Kasumi-1 (cell line): Measurements from ENCODE around the gene TMED3.

Experiments
- DNase-seq, 2 experiments: peaks; one replicate each; lab custom pipeline; 2025; lab: John Stamatoyannopoulos, UW

Gene TMED3

GRCh38 chr15:79310985-79311900 lies at the start of gene TMED3:
TSS of gene TMED3 (plus strand) at chr15:79311112. CDS start at chr15:79311250, 138 bp downstream.
- peak; percentile 41 to 49 for DNase-seq

- DNase-seq: no peak
These were observed 49.1 kb upstream of the TMED3 start for GRCh38 chr15:79261836-79262235.

GRCh38 chr15:79265167-79265566 lies 45.7 kb upstream of the TMED3 start:
- DNase-seq: no peak

GRCh38 chr15:79265987-79266579 lies 44.8 kb upstream of the TMED3 start:
- DNase-seq: no peak

- no peak for DNase-seq
These were observed 28.3 kb upstream of the TMED3 start, which contains the start of gene ANKRD34C for GRCh38 chr15:79282371-79283251. TSS of gene ANKRD34C (plus strand) at chr15:79282722. CDS start at chr15:79293285, 10,563 bp downstream.

- DNase-seq: peak in 1 of 2 experiments; percentile 1
These were observed 27.5 kb upstream of the TMED3 start for GRCh38 chr15:79283252-79284048.

DNA sequence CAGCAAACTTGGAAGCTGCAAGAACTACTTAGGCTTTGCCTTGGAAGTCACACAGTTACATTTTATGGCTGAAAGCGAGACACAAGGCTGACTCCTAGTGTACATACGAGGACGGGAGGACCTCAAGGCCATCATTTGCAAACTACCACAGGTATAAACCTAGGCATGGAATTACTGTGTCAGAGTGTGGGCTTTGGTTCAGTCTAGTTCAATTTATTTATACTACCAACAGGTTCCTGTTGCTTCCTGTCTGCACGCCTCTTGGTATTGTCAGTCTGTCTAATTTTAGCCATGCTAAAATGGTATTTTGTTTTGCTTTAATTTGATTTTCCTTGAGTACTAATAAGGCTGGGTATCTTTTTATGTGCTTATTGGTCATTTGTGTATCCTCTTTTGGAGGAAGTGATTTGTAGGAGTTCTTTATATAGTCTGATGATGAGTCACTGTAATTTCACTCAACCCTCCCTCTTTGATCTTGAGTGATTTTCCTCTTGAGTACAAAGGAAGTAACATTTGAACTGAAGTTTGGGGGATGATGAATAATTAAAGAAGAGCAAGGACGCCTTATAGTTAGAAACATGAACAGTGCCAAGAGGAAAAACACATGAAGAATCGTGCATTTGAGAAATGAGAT lies 20.2 kb upstream of the TMED3 start:
- no peak for DNase-seq

DNA sequence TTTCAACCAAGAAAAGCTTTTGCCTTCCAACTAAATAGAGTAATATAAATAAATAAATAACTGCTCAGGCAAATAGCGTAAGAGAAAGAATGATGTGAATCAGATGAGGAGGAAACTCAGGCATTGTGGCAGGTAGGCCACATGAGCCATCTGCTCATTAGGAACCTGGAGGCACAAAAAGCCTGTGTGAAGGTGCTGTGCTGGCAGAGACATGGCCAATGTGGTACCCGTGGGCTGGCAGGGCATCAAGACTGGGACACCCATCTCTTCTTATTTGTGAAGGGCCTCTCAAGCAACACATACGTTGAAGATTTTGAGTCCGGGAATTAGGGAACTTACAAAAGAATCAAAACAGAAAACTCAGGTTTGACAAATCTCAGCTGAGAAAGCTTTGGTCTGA lies 18.9 kb upstream of the TMED3 start:
- DNase-seq: no peak

DNA sequence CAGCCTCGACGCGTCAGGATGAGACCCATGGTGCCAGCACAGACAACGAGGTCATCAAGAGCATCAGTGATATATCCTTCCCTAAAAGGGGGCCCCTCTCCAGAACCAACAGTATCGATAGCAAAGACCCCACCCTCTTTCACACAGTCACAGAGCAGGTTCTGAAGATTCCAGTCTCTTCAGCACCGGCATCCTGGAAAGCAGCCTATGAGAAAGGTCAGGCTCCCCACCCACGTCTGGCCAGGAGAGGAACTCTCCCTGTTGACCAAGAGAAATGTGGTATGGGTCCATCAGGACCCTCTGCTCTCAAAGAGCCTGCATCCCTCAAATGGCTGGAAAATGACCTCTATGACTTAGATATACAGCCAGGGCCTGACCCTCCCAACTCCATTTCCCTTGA lies 16.8 kb upstream of the TMED3 start:
- DNase-seq: no peak

GRCh38 chr15:79296583-79296982 lies 14.3 kb upstream of the TMED3 start:
- DNase-seq: no peak

DNA sequence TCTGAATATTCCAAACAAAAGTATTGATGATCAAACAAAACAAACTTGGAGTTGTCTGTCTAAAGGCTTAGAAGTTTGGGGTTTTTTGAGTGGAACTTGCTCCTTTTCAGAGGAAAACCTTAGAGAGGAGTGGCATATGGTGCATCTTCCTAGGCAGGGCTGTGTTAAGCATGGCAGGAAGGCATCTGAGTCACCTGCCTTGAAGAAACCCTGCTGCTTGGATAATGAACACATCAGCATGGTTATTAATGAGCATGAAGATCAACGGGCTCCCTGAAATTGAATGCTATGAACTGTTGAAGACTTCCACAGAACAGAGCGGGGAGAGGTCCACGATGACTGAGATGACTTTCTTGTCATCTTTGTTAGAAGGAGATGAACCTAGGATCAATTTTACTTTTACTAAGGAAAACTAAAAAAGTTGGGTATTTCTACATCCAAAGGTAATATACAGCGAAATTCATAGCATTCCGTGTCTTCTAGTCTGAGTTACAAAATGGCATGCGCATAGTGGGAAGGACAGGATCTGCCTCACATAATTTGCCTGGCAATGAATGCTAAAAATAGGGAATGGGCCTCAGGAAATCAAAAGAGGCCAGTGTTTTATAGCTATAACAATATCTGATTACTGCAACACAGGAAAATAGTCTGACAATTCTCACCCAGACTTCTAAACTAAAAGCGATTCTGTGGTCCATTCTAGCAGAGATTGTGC lies 11.6 kb upstream of the TMED3 start:
- no peak for DNase-seq

- DNase-seq: no peak
These were observed 11.1 kb upstream of the TMED3 start for GRCh38 chr15:79299841-79300235.

- DNase-seq: no peak
These were observed 3.7 kb upstream of the TMED3 start for GRCh38 chr15:79307251-79307650.

- peak in 1 of 2 experiments; percentile 4 for DNase-seq
These were observed 2.0 kb upstream of the TMED3 start for GRCh38 chr15:79308874-79309273.

DNA sequence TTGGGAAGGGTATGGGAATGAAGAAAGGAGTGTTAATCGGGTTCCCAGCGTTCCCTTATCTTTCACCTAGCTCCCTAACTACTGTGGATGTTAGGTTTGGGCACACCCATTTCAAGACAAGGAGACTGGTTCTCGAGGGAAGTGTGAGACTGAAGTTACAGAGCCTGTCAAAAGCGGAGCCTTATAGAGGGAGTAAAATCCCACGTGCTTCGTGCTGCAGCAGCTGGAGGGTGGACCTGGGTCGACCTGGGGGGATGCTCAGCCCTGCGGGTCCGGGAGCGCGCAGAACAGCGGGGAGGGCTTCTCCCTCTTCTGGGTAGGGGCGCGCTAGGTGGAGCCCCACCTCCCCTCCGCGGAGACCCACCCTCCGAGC lies 314 bp upstream of the TMED3 start:
- DNase-seq: peak in 1 of 2 experiments; percentile 47

DNA sequence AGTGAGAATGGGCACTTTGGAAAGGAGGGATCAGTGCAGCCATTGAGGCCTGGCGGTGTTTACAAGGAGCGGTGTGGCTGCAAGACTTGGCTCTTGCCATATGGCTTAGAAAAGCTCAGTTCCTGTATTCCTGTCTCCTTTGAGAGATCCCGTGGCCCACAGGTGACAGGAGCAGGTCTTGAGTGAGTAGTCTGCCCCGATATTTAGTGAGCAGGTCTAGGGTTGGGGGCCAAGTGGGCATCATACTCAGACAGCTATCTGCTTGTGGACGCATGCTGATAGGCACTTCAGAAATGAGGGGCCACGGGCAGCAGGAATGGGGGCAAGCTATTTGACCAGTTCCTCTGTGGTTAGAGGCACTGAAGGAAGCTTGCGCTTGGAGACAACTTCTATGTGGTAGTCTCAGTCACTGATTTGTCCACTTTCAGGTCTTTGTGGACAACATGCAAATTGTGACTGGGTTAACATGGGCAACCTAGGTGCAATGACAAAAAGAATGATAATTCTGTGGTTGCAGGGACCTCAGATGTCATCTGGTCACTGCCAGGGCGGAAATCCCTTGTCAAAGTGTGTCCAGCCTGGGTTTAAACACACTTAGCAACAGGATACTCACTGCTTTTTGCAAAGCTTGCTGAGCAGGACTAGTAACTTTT lies 1.1 kb downstream of the TMED3 start:
- DNase-seq: no peak

DNA sequence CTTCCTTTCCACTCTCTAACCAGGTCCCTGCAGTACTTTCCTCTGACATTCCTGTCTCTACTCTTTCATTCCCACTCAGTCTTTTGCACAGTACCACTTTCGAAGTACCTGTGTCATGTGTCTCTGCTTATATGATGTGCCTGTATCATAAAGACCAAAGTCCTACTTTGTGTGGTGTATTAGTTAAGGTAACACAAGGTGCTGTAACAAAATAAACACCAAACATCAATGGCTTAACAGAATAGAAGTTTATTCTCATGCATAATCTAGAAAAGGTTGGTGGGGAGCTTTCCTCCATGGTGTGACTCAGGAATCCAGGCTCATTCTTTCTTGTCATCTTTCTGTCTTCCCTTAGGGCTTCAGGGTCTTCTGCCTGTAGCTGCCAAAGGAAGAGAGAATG lies 3.3 kb downstream of the TMED3 start:
- no peak for DNase-seq

DNA sequence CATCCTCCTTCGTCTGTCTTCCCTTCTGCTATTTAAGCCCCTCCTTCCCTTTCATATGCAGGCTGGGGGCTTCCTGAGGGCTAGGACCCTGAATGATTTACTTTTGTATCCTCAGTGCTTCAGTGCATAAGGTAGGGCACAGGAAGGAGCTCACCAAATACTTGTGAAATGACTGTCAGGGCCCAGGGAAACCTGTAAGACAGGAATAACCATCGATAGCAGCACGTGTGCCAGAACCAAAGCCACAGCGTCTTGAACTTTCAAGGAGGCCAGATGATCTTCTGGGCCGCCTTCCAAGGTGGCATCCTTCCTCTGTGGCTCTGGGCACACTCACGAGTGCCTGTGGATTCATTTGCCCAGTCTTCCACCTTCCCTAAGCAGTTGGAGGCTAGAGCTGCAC lies 3.9 kb downstream of the TMED3 start:
- DNase-seq: no peak

DNA sequence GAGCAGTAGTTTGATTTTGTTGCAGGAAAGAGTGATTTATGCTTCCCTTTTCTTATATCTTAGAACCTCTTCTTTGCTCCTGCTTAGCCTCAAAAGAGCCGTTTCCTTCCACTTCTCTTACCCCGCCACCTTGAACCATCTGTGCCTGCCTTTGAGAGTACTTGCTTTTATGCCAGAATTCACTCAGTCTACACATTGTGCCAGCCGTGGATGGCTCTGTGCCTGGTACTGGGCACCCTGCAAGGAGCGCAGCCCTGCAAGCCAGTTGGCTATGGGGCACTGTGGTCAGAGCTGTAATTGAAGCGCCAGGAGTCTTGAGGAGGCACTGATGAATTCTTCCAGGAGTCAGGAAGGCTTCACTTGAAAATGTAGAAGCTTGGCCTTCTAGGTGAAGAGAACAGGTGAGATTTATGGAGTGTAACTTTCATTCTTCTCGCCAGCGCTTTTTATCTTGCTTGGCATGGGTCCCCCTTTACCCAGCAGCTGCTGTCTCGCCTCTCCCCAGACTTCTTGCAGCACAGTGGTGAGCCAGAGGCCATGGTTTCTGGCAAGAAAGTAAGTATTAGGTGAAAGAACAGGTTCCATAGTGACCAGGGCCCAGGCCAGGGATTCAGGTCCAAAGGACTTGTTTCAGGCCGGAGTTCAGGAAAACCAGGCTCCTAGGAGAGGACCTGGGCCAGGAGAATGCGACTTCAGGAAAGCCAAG lies 4.9 kb downstream of the TMED3 start:
- no peak for DNase-seq
